H1 (cell line): Measurements from ENCODE around the gene MAN2C1. TPM values are rescaled to one million over a fixed set of nuclear protein-coding genes. Genes with fewer than 3 reads are reported as not detected.

Experiments
- BACH1 ChIP-seq: IDR thresholded peaks from 2 replicates; pipeline ENCODE4 v1.6.1; 2012; ENCODE audit warnings: low read length, improper control_type of control experiment
- CHD7 ChIP-seq: fragments of 300-600 bp; sonication (generic); IDR thresholded peaks from 2 replicates; pipeline ENCODE4 v1.7.1; 2012; ENCODE audit warnings: low read length, moderate library complexity, mild to moderate bottlenecking, inconsistent platforms; ENCODE audit not compliant: insufficient replicate concordance
- CTCF ChIP-seq, 3 experiments: IDR thresholded peaks; 1 replicate in 2 of 3; 2 replicates in 1 of 3; pipeline versions ENCODE4 v1.5.1 to v1.6.1; 2011; ENCODE audit warnings: low read length in 3 of 3, mild to moderate bottlenecking in 3 of 3, inconsistent platforms in 2 of 3, low read depth in 1 of 3, moderate library complexity in 1 of 3; ENCODE audit not compliant: insufficient read depth in 1 of 3; ENCODE audit errors: control extremely low read depth in 1 of 3
- NRF1 ChIP-seq: IDR thresholded peaks from 2 replicates; pipeline ENCODE4 v1.6.1; 2011; ENCODE audit warnings: mild to moderate bottlenecking, low read depth, low read length, improper control_type of control experiment
- RAD21 ChIP-seq, 2 experiments: IDR thresholded peaks in 1 of 2; conservative IDR thresholded peaks in 1 of 2; 2 replicates each; pipeline ENCODE4 v1.6.1; 2011; ENCODE audit warnings: low read depth in 2 of 2, low read length in 2 of 2, improper control_type of control experiment in 1 of 2, inconsistent platforms in 1 of 2, mild to moderate bottlenecking in 1 of 2, moderate library complexity in 1 of 2
- polyA plus RNA-seq, 7 experiments: library from polyadenylated mRNA; depleted of rRNA in 3 of 7; stranded (reverse) in 5 of 7; unstranded in 2 of 7; fragments of >200 nt in 5 of 7; fragments of 200-250 nt in 2 of 7; gene quantifications; 1 replicate in 5 of 7; 2 replicates in 1 of 7; 4 replicates in 1 of 7; pipeline versions ENCODE4 v1.2.1 to v1.2.3, GENCODE V29; 2011 to 2013; ENCODE audit warnings: missing spikeins in 2 of 7, mixed read lengths in 2 of 7
- total RNA-seq: library from RNA; stranded (reverse); fragmentation: NEBNext Ultra II Directional; extraction: Animal tissue kit (Norgen Biotek cat#: 25700); gene quantifications from 2 replicates; pipeline ENCODE4 v1.2.1, GENCODE V29; 2021

Gene MAN2C1
- total and polyA plus RNA-seq, 2 of the 8 experiments (the other 6 are each of a cell fraction or from before 2014, with no cell fraction given): 56.3 to 88.9 TPM

- TF ChIP-seq CHD7: no peak
- no peak for TF ChIP-seq CTCF (IDR thresholded peaks at IDR 0.05; ENCODE audit: control extremely low read depth in 1 of 3, insufficient read depth in 1 of 3, low read depth in 1 of 3, low read length in 3 of 3)
- no peak for TF ChIP-seq RAD21 (IDR thresholded peaks at IDR 0.05 in 1 of 2, conservative IDR thresholded peaks at IDR 0.05 in 1 of 2; ENCODE audit: low read depth in 2 of 2, low read length in 2 of 2)
- no peak for TF ChIP-seq NRF1
- TF ChIP-seq BACH1: no peak
Observed at GRCh38 chr15:75335705-75336355, 32.6 kb downstream of the MAN2C1 start, which contains the start of gene COMMD4 (continued).
